ENCODE data around the gene BTBD19. TPM values are rescaled to one million over a fixed set of nuclear protein-coding genes. Genes with fewer than 3 reads are reported as not detected.
A peak's percentile ranks its signal among the peaks of the same experiment; 100 is the strongest.

BTBD19 gene
- total and polyA plus RNA-seq, 2 donors (not counting 1 experiment from before 2014, with no cell fraction given) = 0.75 to 2.3 TPM

GRCh38 chr1:44819608-44820327 lies 11.4 kb downstream of the BTBD19 start:
- Histone ChIP-seq H3K9ac (ENCODE audit: low read length) (peak overlapping the region; percentile 92), H3K4me3 (ENCODE audit: control extremely low read depth in 1 of 5, extremely low read depth in 1 of 5, insufficient read depth in 1 of 5, low read depth in 2 of 5, low read length in 4 of 5) (peak overlapping the region; percentile 56 to 80 (median 66)), H3K4me2 (replicated peaks; ENCODE audit: low read depth, low read length, poor library complexity, severe bottlenecking) (peak overlapping the region; percentile 88), H3K36me3 (replicated peaks in 1 of 2; ENCODE audit: control extremely low read depth in 1 of 2, control insufficient read depth in 1 of 2, extremely low read depth in 1 of 2, insufficient read depth in 2 of 2, low read length in 1 of 2) (no peaks in the 10 kb centered on the region), H3K27me3 (replicated peaks in 1 of 4; ENCODE audit: control extremely low read depth in 1 of 4, control insufficient read depth in 3 of 4, insufficient read depth in 4 of 4, low read length in 3 of 4) (no peaks in the 10 kb centered on the region), H3K4me1 (ENCODE audit: control insufficient read depth in 2 of 2, insufficient read depth in 2 of 2, low read length in 2 of 2) (peaks cover 16 to 24% of the 10 kb centered on the region in 2 donors), H3K79me2 (ENCODE audit: control insufficient read depth, insufficient read depth, low read length) (no peaks in the 10 kb centered on the region), H2AFZ (ENCODE audit: insufficient read depth, low read depth, low read length, poor library complexity, severe bottlenecking) (peak overlapping the region; percentile 87), H4K20me1 (ENCODE audit: control insufficient read depth, insufficient read depth, low read length, poor library complexity, severe bottlenecking) (no peaks in the 10 kb centered on the region), H3K9me3 (ENCODE audit: control extremely low read depth in 1 of 3, control insufficient read depth in 2 of 3, insufficient read depth in 1 of 3, low read length in 2 of 3) (no peaks in the 10 kb centered on the region), H3K27ac (ENCODE audit: low read length in 2 of 2) (peak overlapping the region; percentile 99 to 100)
- ChIA-PET CTCF (interaction anchor here (0.7 to 6.7 kb wide), 19 partner anchors 10 to 480 kb away, joined by 3 to 70 read pairs (median 4); partner anchors contain the start of genes BEST4, BTBD19, HECTD3 and PLK3), POLR2A (interaction anchor here (0.5 to 5.2 kb wide), 18 partner anchors 12 to 1648 kb away, joined by 3 to 61 read pairs (median 4); partner anchors contain the start of genes ARMH1, BEST4, BTBD19 and CFAP57)
- no peaks in the 10 kb centered on the region for H3K9me3 Mint-ChIP-seq (ENCODE audit: insufficient read depth)
- peak overlapping the region; percentile 93 for H3K4me3 Mint-ChIP-seq
- TF ChIP-seq, protein P1, sequence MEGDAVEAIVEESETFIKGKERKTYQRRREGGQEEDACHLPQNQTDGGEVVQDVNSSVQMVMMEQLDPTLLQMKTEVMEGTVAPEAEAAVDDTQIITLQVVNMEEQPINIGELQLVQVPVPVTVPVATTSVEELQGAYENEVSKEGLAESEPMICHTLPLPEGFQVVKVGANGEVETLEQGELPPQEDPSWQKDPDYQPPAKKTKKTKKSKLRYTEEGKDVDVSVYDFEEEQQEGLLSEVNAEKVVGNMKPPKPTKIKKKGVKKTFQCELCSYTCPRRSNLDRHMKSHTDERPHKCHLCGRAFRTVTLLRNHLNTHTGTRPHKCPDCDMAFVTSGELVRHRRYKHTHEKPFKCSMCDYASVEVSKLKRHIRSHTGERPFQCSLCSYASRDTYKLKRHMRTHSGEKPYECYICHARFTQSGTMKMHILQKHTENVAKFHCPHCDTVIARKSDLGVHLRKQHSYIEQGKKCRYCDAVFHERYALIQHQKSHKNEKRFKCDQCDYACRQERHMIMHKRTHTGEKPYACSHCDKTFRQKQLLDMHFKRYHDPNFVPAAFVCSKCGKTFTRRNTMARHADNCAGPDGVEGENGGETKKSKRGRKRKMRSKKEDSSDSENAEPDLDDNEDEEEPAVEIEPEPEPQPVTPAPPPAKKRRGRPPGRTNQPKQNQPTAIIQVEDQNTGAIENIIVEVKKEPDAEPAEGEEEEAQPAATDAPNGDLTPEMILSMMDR (IDR thresholded peaks at IDR 0.05) = no peak
- no peak for TF ChIP-seq EZH2 (IDR thresholded peaks at IDR 0.05; ENCODE audit: borderline replicate concordance, insufficient read depth, low read depth, low read length, poor library complexity, severe bottlenecking)
- intact Hi-C loops (cut with micrococcal nuclease) = loop anchor here (1.0 to 2.0 kb wide), 7 partner anchors 10 to 520 kb away; partner anchors contain the start of genes PLK3 and RPS8
- H3K4me1 Mint-ChIP-seq = peaks cover 35% of the 10 kb centered on the region
- under 1% methylated on average over 18 of the region's 33 CpGs for WGBS (ENCODE audit: insufficient coverage)
- DNase-seq = peak; percentile 95
- peak; percentile 82 for ATAC-seq (ENCODE audit: low read depth)
- no peaks in the 10 kb centered on the region for H3K27me3 Mint-ChIP-seq
- H3K27ac Mint-ChIP-seq = peak overlapping the region; percentile 100
